A673 (cell line): ENCODE data around the gene SLC6A12. TPM values are rescaled to one million over a fixed set of nuclear protein-coding genes. Genes with fewer than 3 reads are reported as not detected.

Source experiments
- BruUV-seq: library from RNA; stranded (reverse); fragments of 400-500 nt; replicated peaks from 2 replicates; lab custom pipeline; 2021; lab: Mats Ljungman, UMichigan
- CTCF ChIA-PET: fragments of 300-600 bp; sonication (Branson Sonifier 250); formaldehyde crosslinking; loops from one replicate; lab custom pipeline; 2022; ENCODE audit warnings: antibody characterized with exemption; lab: Charles Lee
- POLR2A ChIA-PET: fragments of 300-600 bp; sonication (Branson Sonifier 250); formaldehyde crosslinking; loops from one replicate; lab custom pipeline; 2022; ENCODE audit warnings: antibody characterized with exemption; ENCODE audit not compliant: low non-redundant PET; lab: Charles Lee
- DNase-seq: peaks from one replicate; pipeline ENCODE4 v3.0.0-alpha.2; 2015; ENCODE audit warnings: low spot score
- H3K27ac ChIP-seq: fragments of 200-600 bp; sonication (generic); 2 replicates; pipeline ENCODE4 v1.5.1; 2016; ENCODE audit warnings: mixed run types, low read depth, mild to moderate bottlenecking, mixed read lengths, antibody characterized with exemption, low read length; ENCODE audit not compliant: poor library complexity, severe bottlenecking
- H3K27me3 ChIP-seq: fragments of 200-600 bp; sonication (generic); replicated peaks from 2 replicates; pipeline ENCODE4 v1.6.1; 2017; ENCODE audit warnings: mixed run types, low read depth, mild to moderate bottlenecking, mixed read lengths, antibody characterized with exemption, low read length; ENCODE audit not compliant: insufficient read depth, poor library complexity
- H3K36me3 ChIP-seq: fragments of 200-600 bp; sonication (generic); 2 replicates; pipeline ENCODE4 v1.6.1; 2016; ENCODE audit warnings: mixed run types, mild to moderate bottlenecking, mixed read lengths, antibody characterized with exemption, low read length; ENCODE audit not compliant: insufficient read depth, poor library complexity, severe bottlenecking
- H3K4me1 ChIP-seq: fragments of 200-600 bp; sonication (generic); 2 replicates; pipeline ENCODE4 v1.6.1; 2017; ENCODE audit warnings: mixed run types, mild to moderate bottlenecking, mixed read lengths, antibody characterized with exemption, low read length; ENCODE audit not compliant: insufficient read depth, poor library complexity, severe bottlenecking
- H3K4me3 ChIP-seq: fragments of 200-600 bp; sonication (generic); 2 replicates; pipeline ENCODE4 v1.5.1; 2016; ENCODE audit warnings: low read depth, mixed run types, mild to moderate bottlenecking, mixed read lengths, low read length; ENCODE audit not compliant: poor library complexity, severe bottlenecking
- H3K9me3 ChIP-seq: fragments of 200-600 bp; sonication (generic); 2 replicates; pipeline ENCODE4 v1.6.1; 2016; ENCODE audit warnings: mixed run types, low read depth, mild to moderate bottlenecking, mixed read lengths, antibody characterized with exemption, low read length; ENCODE audit not compliant: poor library complexity, severe bottlenecking
- EZH2 ChIP-seq: fragments of 200-600 bp; sonication (generic); IDR thresholded peaks from 2 replicates; pipeline ENCODE4 v1.6.1; 2017; ENCODE audit warnings: borderline replicate concordance, low read depth, mild to moderate bottlenecking, mixed read lengths, antibody characterized with exemption, low read length; ENCODE audit not compliant: poor library complexity, severe bottlenecking
- intact Hi-C: fragments of 100-400 bp; cut with micrococcal nuclease; formaldehyde crosslinking; loops from one replicate; pipeline ENCODE4 v1.10.0; 2022; ENCODE audit not compliant: unreplicated experiment
- total RNA-seq: library from RNA; stranded (reverse); gene quantifications from 2 replicates; pipeline ENCODE4 v1.2.3, GENCODE V29; 2021
- TF ChIP-seq, protein P1 (sequence below): fragments of 300-800, 200-600 bp; sonication (generic); conservative IDR thresholded peaks from 2 replicates; pipeline ENCODE4 v1.5.1; 2017; ENCODE audit warnings: low read depth, mild to moderate bottlenecking, antibody characterized with exemption, low read length, moderate library complexity, mixed read lengths

Gene SLC6A12
- total RNA-seq, 1 experiment from 2014 or later = not detected

DNA sequence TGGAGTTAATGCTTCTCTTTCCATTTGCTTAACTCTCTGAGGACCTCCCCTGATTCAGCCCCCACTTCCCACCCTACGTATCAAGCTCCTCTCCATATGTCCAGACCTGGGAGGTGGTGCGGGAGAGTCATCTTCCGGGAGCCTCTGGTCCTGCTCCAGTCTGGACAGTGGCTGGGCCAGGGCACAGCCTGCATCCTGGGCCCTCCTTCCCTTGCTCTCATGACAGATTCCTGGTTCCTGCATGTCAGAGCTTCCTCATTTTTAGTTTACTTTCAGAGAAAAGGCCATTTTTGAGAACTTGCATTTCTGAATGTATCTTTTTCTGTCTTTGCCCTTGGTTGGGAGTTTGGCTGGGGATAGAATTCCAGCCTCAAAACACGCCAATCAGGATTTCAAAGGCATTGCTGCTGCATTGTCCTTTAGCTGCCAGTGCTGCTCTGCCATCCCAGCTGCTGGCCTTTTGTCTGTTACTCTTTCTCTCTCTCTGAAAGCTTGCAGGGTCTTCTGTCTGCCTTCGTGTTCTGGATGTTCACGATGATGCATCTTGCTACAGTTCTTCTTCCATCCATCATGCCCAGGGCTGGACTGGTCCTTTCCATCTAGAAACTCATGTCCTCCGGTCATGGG, 54.7 kb downstream of the SLC6A12 start:
- ChIA-PET CTCF (no interaction called here), POLR2A (interaction anchor here (0.6 kb wide), 1 partner anchor 43 kb away, joined by 3 read pairs; no protein-coding TSS in a partner anchor)
- no TSS peak for BruUV-seq
- Histone ChIP-seq H3K27me3 (no peaks in the 10 kb centered on the region), H3K4me3 (no peak overlapping the region), H3K36me3 (no peaks in the 10 kb centered on the region), H3K4me1 (no peaks in the 10 kb centered on the region), H3K9me3 (no peaks in the 10 kb centered on the region), H3K27ac (no peak overlapping the region)
- DNase-seq = no peak
- TF ChIP-seq EZH2 = no peak
- TF ChIP-seq, protein P1, sequence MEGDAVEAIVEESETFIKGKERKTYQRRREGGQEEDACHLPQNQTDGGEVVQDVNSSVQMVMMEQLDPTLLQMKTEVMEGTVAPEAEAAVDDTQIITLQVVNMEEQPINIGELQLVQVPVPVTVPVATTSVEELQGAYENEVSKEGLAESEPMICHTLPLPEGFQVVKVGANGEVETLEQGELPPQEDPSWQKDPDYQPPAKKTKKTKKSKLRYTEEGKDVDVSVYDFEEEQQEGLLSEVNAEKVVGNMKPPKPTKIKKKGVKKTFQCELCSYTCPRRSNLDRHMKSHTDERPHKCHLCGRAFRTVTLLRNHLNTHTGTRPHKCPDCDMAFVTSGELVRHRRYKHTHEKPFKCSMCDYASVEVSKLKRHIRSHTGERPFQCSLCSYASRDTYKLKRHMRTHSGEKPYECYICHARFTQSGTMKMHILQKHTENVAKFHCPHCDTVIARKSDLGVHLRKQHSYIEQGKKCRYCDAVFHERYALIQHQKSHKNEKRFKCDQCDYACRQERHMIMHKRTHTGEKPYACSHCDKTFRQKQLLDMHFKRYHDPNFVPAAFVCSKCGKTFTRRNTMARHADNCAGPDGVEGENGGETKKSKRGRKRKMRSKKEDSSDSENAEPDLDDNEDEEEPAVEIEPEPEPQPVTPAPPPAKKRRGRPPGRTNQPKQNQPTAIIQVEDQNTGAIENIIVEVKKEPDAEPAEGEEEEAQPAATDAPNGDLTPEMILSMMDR = no peak
- intact Hi-C loops = no loop called here

DNA sequence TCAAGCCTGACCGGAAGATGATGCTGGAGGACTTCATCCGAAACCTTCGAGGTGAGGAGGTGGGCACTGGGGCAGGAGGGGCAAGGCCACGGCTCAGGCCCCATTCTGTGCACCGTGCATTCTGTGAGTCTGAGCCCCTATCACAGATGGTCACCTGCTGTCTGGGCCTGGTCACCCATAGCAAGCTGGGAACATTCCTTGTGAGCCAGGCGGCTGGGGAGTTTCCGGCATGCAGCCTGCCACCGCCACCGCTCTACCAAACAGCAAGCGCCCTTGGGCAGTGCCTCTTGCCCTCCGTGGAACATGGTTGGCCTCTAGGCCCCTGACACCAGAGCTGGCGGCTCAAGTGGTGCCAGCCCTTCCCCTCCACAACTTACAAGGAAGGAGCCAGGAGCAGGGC, 56.3 kb downstream of the SLC6A12 start:
- DNase-seq = no peak
- H3K9me3 ChIP-seq = no peaks in the 10 kb centered on the region
- BruUV-seq = no TSS peak
- POLR2A ChIA-PET = no interaction called here
- H3K4me3 ChIP-seq = no peak overlapping the region
- H3K27me3 ChIP-seq = no peaks in the 10 kb centered on the region
- CTCF ChIA-PET = no interaction called here
- intact Hi-C loops = no loop called here
- no peak for TF ChIP-seq EZH2
- TF ChIP-seq, protein P1 = no peak
- no peak overlapping the region for H3K27ac ChIP-seq
- H3K36me3 ChIP-seq = no peaks in the 10 kb centered on the region
- H3K4me1 ChIP-seq = no peaks in the 10 kb centered on the region

DNA sequence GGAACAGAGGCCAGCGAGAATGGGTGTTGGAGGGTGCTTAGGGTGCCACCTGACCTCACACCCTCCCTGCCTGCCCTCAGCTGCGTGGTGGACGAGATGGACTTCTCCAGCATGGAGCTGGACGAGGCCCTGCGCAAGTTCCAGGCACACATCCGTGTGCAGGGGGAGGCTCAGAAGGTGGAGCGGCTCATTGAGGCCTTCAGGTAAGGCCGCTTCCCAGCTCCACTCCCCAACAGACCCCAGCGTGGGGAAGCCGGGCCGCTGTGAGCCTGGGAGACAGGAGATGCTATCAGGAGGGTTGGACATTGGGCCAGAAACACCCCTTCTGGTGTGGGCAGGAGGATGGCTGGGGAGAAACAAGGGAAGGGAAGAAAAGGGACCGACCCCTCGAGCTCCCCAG, 57.0 kb downstream of the SLC6A12 start:
- ChIA-PET CTCF (interaction anchor here (0.7 kb wide), 1 partner anchor 24 kb away, joined by 3 read pairs; no protein-coding TSS in a partner anchor), POLR2A (no interaction called here)
- TF ChIP-seq, protein P1 = no peak
- no peak for TF ChIP-seq EZH2
- DNase-seq = no peak
- Histone ChIP-seq H3K36me3 (no peaks in the 10 kb centered on the region), H3K9me3 (no peaks in the 10 kb centered on the region), H3K27me3 (no peaks in the 10 kb centered on the region), H3K4me3 (no peak overlapping the region), H3K27ac (no peak overlapping the region), H3K4me1 (no peaks in the 10 kb centered on the region)
- BruUV-seq = no TSS peak
- intact Hi-C loops = no loop called here
